Measurements from ENCODE around the gene BAZ1A. TPM values are rescaled to one million over a fixed set of nuclear protein-coding genes. Genes with fewer than 3 reads are reported as not detected.

Gene BAZ1A
- total RNA-seq, 6 donors from 2014 or later: 27.6 to 44.3 (median 36.6) TPM

- WGBS, 2 donors: 79 to 97% methylated on average over 5 of the region's 5 CpGs
- DNase-seq (no peak), ATAC-seq (ENCODE audit: low FRiP score in 2 of 2) (no peak)
- no peak for TF ChIP-seq CTCF (IDR thresholded peaks at IDR 0.05)
- TF ChIP-seq EP300 (IDR thresholded peaks at IDR 0.05): no peak
- no peak for TF ChIP-seq POLR2A (IDR thresholded peaks at IDR 0.05)
- no peak for TF ChIP-seq POLR2AphosphoS5 (IDR thresholded peaks at IDR 0.05)
- no peak overlapping the region for H3K4me3 ChIP-seq
- H3K27ac ChIP-seq: no peak overlapping the region
- H3K4me1 ChIP-seq: peaks cover 3 to 10% (median 8%) of the 10 kb centered on the region in 4 donors
- no peaks in the 10 kb centered on the region for H3K27me3 ChIP-seq
- peaks cover 0 to 6% (median 0%) of the 10 kb centered on the region in 4 donors for H3K36me3 ChIP-seq
- H3K9me3 ChIP-seq: no peaks in the 10 kb centered on the region
Measured at GRCh38 chr14:34867199-34867598, 8.0 kb downstream of the BAZ1A start.

GRCh38 chr14:34865889-34866574 lies 9.1 kb downstream of the BAZ1A start:
- 95% methylated on average over 13 of the region's 13 CpGs for WGBS, 2 donors
- TF ChIP-seq EP300 (IDR thresholded peaks at IDR 0.05) (no peak), POLR2A (IDR thresholded peaks at IDR 0.05) (no peak), CTCF (IDR thresholded peaks at IDR 0.05) (no peak), POLR2AphosphoS5 (IDR thresholded peaks at IDR 0.05) (no peak)
- Histone ChIP-seq H3K36me3 (peaks cover 0 to 7% (median 3%) of the 10 kb centered on the region in 4 donors), H3K4me1 (peaks cover 0 to 5% (median 2%) of the 10 kb centered on the region in 4 donors), H3K27me3 (no peaks in the 10 kb centered on the region), H3K4me3 (no peak overlapping the region), H3K27ac (no peak overlapping the region), H3K9me3 (no peaks in the 10 kb centered on the region)
- DNase-seq (no peak), ATAC-seq (ENCODE audit: low FRiP score in 2 of 2) (no peak)

- H3K4me1 ChIP-seq: peaks cover 0 to 5% (median 2%) of the 10 kb centered on the region in 4 donors
- ATAC-seq (ENCODE audit: low FRiP score in 2 of 2) (no peak), DNase-seq (no peak)
- 93 to 100% methylated on average over 1 of the region's 1 CpG for WGBS, 2 donors
- no peak overlapping the region for H3K27ac ChIP-seq
- H3K4me3 ChIP-seq: no peak overlapping the region
- peaks cover 0 to 22% (median 3%) of the 10 kb centered on the region in 4 donors for H3K36me3 ChIP-seq
- TF ChIP-seq POLR2AphosphoS5 (IDR thresholded peaks at IDR 0.05): no peak
- no peak for TF ChIP-seq POLR2A (IDR thresholded peaks at IDR 0.05)
- no peak for TF ChIP-seq CTCF (IDR thresholded peaks at IDR 0.05)
- no peak for TF ChIP-seq EP300 (IDR thresholded peaks at IDR 0.05)
- H3K9me3 ChIP-seq: no peaks in the 10 kb centered on the region
- no peaks in the 10 kb centered on the region for H3K27me3 ChIP-seq
Measured at GRCh38 chr14:34863844-34864243, 11.3 kb downstream of the BAZ1A start.

- H3K9me3 ChIP-seq: no peaks in the 10 kb centered on the region
- H3K4me1 ChIP-seq: peaks cover 0 to 16% (median 8%) of the 10 kb centered on the region in 4 donors
- no peak overlapping the region for H3K27ac ChIP-seq
- H3K27me3 ChIP-seq: no peaks in the 10 kb centered on the region
- ATAC-seq (ENCODE audit: low FRiP score in 2 of 2) (no peak), DNase-seq (no peak)
- H3K4me3 ChIP-seq: no peak overlapping the region
- peaks cover 0 to 32% (median 8%) of the 10 kb centered on the region in 4 donors for H3K36me3 ChIP-seq
- WGBS, 2 donors: 92 to 98% methylated on average over 2 of the region's 2 CpGs
- no peak for TF ChIP-seq POLR2AphosphoS5 (IDR thresholded peaks at IDR 0.05)
- no peak for TF ChIP-seq CTCF (IDR thresholded peaks at IDR 0.05)
- TF ChIP-seq EP300 (IDR thresholded peaks at IDR 0.05): no peak
- TF ChIP-seq POLR2A (IDR thresholded peaks at IDR 0.05): no peak
Measured at GRCh38 chr14:34858765-34859164, 16.4 kb downstream of the BAZ1A start.

Measured in upper lobe of left lung (tissue), 6 donors.